GM23338 (cell line): ENCODE results near the gene MPHOSPH6. TPM values are rescaled to one million over a fixed set of nuclear protein-coding genes. Genes with fewer than 3 reads are reported as not detected.

Experiments
- CREB1 ChIP-seq: fragments of 250-450 bp; sonication (Bioruptor Pico); IDR thresholded peaks from 2 replicates; pipeline ENCODE4 v1.5.0; 2020; ENCODE audit warnings: low read depth, mild to moderate bottlenecking, moderate library complexity
- ETS1 ChIP-seq: IDR thresholded peaks from 2 replicates; pipeline ENCODE4 v1.6.1; 2016; ENCODE audit warnings: antibody characterized with exemption
- EZH2phosphoT487 ChIP-seq: fragments of 200-600 bp; sonication (generic); IDR thresholded peaks from one replicate; pipeline ENCODE4 v1.8.1; 2018; ENCODE audit warnings: antibody characterized with exemption; ENCODE audit not compliant: unreplicated experiment
- JUNB ChIP-seq: IDR thresholded peaks from one replicate; pipeline ENCODE4 v1.6.1; 2016; ENCODE audit warnings: antibody characterized with exemption; ENCODE audit not compliant: unreplicated experiment
- REST ChIP-seq: IDR thresholded peaks from one replicate; pipeline ENCODE4 v1.6.1; 2018; ENCODE audit warnings: antibody characterized with exemption; ENCODE audit not compliant: unreplicated experiment
- STAT1 ChIP-seq: IDR thresholded peaks from one replicate; pipeline ENCODE4 v1.6.1; 2016; ENCODE audit warnings: antibody characterized with exemption; ENCODE audit not compliant: unreplicated experiment
- ZNF331 ChIP-seq: fragments of 250-450 bp; sonication (Bioruptor Pico); IDR thresholded peaks from 2 replicates; pipeline ENCODE4 v1.5.0; 2020; ENCODE audit warnings: low read depth, mild to moderate bottlenecking, moderate library complexity
- ZNF462 ChIP-seq: fragments of 250-450 bp; sonication (Bioruptor Pico); IDR thresholded peaks from 2 replicates; pipeline ENCODE4 v1.5.0; 2020; ENCODE audit warnings: mild to moderate bottlenecking, moderate library complexity
- polyA plus RNA-seq: library from polyadenylated mRNA; unstranded; fragments of >200 nt; fragmentation: Nextera tagmentation; extraction: Ambion mirVana; gene quantifications from 2 replicates; pipeline ENCODE4 v1.2.1, GENCODE V29; 2016
- total RNA-seq: library from RNA; depleted of rRNA; stranded (reverse); fragments of >200 nt; shearing (Covaris generic); gene quantifications from 2 replicates; pipeline ENCODE4 v1.2.3, GENCODE V29; 2014

MPHOSPH6 gene
- total and polyA plus RNA-seq, 2 experiments from 2014 or later = 40.8 to 94.7 TPM

- TF ChIP-seq ZNF462 (CRISPR knock-in tag) (no peak), STAT1 (no peak), EZH2phosphoT487 (no peak), CREB1 (no peak), ETS1 (no peak), ZNF331 (CRISPR knock-in tag) (no peak), JUNB (no peak), REST (no peak)
Observed at GRCh38 chr16:82182266-82183003, 12.4 kb upstream of the MPHOSPH6 start (continued).
